A673 (cell line): Measurements from ENCODE around the gene SLC16A7.

ENCODE experiments used
- EZH2 ChIP-seq: fragments of 200-600 bp; sonication (generic); IDR thresholded peaks from 2 replicates; pipeline ENCODE4 v1.6.1; 2017; ENCODE audit warnings: borderline replicate concordance, low read depth, mild to moderate bottlenecking, mixed read lengths, antibody characterized with exemption, low read length; ENCODE audit not compliant: poor library complexity, severe bottlenecking
- TF ChIP-seq, protein P1 (sequence below): fragments of 300-800, 200-600 bp; sonication (generic); conservative IDR thresholded peaks from 2 replicates; pipeline ENCODE4 v1.5.1; 2017; ENCODE audit warnings: low read depth, mild to moderate bottlenecking, antibody characterized with exemption, low read length, moderate library complexity, mixed read lengths

DNA sequence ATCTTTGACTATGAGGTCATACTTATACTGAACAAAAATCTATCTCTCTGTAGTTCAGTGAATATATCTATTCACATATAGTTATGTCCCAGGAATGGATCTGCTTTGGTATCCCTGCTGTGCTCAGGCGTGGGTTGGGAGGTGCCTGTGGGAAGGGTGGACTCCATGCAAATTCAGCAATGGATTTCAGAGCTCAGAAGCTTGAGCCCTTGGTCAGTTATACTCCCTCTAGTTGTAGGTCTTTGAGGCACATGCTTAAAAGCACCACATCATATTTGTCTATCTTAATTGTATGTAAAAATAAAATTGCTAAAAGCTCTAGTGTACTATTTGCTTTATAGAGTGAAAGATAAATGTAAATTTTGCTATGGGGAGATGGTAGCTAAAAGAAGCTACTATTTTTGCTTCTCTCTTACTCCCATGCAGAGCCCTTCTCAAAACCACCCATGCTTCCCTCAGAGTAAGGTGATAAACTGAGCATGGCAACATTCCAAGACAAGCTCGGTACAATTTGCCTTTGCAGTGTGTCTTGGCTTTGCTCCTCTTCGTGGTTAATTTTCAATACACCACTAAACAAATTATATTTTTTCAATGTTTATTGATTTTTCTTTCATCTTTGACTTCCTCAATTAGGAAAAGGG, 54.9 kb downstream of the SLC16A7 start:
- TF ChIP-seq EZH2: no peak
- TF ChIP-seq, protein P1, sequence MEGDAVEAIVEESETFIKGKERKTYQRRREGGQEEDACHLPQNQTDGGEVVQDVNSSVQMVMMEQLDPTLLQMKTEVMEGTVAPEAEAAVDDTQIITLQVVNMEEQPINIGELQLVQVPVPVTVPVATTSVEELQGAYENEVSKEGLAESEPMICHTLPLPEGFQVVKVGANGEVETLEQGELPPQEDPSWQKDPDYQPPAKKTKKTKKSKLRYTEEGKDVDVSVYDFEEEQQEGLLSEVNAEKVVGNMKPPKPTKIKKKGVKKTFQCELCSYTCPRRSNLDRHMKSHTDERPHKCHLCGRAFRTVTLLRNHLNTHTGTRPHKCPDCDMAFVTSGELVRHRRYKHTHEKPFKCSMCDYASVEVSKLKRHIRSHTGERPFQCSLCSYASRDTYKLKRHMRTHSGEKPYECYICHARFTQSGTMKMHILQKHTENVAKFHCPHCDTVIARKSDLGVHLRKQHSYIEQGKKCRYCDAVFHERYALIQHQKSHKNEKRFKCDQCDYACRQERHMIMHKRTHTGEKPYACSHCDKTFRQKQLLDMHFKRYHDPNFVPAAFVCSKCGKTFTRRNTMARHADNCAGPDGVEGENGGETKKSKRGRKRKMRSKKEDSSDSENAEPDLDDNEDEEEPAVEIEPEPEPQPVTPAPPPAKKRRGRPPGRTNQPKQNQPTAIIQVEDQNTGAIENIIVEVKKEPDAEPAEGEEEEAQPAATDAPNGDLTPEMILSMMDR: no peak
